Mucosa of stomach (tissue), 1 donor: ENCODE results near the gene SNX19.
"Not testable (repeated sequence)": the region's sequence is repeated elsewhere in the genome, so short reads cannot be mapped to it uniquely, and the experiment has no call there.

ENCODE experiments used
- H3K27me3 ChIP-seq: one replicate; pipeline ENCODE4 v1.7.0; 2013; ENCODE audit warnings: mild to moderate bottlenecking, low read length; ENCODE audit not compliant: control insufficient read depth, insufficient read depth
- H3K36me3 ChIP-seq: one replicate; pipeline ENCODE4 v1.7.0; 2013; ENCODE audit warnings: low read length; ENCODE audit not compliant: control insufficient read depth, insufficient read depth
- H3K4me1 ChIP-seq: one replicate; pipeline ENCODE4 v1.7.0; 2013; ENCODE audit warnings: mild to moderate bottlenecking, low read length; ENCODE audit not compliant: control insufficient read depth, insufficient read depth
- H3K4me3 ChIP-seq: one replicate; pipeline ENCODE4 v1.7.0; 2013; ENCODE audit warnings: low read length
- H3K9ac ChIP-seq: one replicate; pipeline ENCODE4 v1.7.0; 2013; ENCODE audit warnings: mild to moderate bottlenecking, low read length, moderate library complexity
- H3K9me3 ChIP-seq: one replicate; pipeline ENCODE4 v1.7.0; 2013; ENCODE audit warnings: mild to moderate bottlenecking, low read length, moderate library complexity; ENCODE audit not compliant: control insufficient read depth
- donor health status: Pancreatic carcinoma.

Gene SNX19

DNA sequence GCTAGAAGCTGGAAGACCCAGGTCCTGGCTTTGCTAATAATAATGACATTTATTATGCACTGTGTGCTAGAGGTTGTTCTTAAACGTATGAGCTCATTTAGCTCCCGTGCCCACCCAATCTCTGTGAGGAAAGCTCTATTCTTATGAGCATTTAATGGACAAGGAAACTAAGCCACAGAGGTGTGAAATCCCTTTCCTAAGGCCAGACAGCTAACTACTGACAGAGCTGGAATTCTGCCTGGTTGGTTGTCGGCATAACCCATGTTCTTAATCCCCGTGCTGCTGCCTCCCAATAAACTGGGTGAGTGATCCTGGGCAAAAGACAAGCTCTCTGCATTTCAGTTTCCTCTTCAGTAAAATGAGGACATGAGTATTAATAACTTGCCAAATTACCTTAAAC is 49.4 kb downstream of the SNX19 start:
- Histone ChIP-seq H3K9ac (no peak overlapping the region), H3K9me3 (no peaks in the 10 kb centered on the region), H3K36me3 (no peaks in the 10 kb centered on the region), H3K4me3 (no peak overlapping the region), H3K4me1 (no peaks in the 10 kb centered on the region), H3K27me3 (no peaks in the 10 kb centered on the region)

DNA sequence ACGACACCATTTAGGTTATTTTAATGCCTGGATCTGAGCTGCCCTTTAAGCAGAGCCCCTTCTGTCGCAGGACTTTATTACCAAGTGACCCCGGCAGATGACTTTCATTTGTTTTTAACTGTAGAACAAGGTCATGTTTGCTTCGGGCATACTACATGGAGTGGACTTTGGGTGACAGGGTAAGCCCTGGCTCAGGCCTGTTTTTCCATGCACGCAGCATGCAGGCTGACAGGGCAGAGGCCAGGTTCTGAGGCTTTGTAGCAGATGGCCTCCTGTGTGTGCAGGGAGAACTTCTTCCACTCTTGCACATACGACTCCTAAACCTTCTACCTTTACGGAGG is 50.5 kb downstream of the SNX19 start:
- H3K27me3 ChIP-seq = no peaks in the 10 kb centered on the region
- no peak overlapping the region for H3K4me3 ChIP-seq
- no peaks in the 10 kb centered on the region for H3K4me1 ChIP-seq
- no peaks in the 10 kb centered on the region for H3K36me3 ChIP-seq
- H3K9me3 ChIP-seq = no peaks in the 10 kb centered on the region
- H3K9ac ChIP-seq = no peak overlapping the region

- Histone ChIP-seq H3K4me1 (no peaks in the 10 kb centered on the region), H3K36me3 (no peaks in the 10 kb centered on the region), H3K27me3 (no peaks in the 10 kb centered on the region), H3K4me3 (no peak overlapping the region), H3K9me3 (no peaks in the 10 kb centered on the region), H3K9ac (no peak overlapping the region)
These were observed 51.0 kb downstream of the SNX19 start for GRCh38 chr11:130865091-130865773.

- Histone ChIP-seq H3K9ac (no peak overlapping the region), H3K36me3 (no peaks in the 10 kb centered on the region), H3K4me3 (no peak overlapping the region), H3K9me3 (no peaks in the 10 kb centered on the region), H3K27me3 (no peaks in the 10 kb centered on the region), H3K4me1 (no peaks in the 10 kb centered on the region)
These were observed 54.1 kb downstream of the SNX19 start for GRCh38 chr11:130861902-130862860.

DNA sequence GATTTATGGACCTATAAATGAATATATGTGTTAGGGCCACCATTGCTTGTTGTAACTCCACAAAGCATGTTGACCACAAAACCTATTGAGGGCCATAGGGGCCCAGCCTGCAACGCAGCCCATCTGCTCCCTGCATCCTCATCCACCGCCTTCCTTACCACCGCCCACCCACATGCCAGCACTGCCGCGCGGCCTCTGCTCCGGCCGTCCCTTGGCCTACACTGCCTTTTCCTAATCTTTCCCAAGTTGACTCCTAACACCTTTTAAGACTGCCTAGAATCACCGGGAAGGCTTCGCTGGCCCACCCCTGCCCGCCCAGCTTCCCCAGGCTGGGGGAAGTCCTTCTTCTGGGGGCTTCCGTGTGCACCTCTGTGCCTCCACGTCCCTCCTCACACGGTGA is 55.0 kb downstream of the SNX19 start:
- Histone ChIP-seq H3K9ac (no peak overlapping the region), H3K4me3 (no peak overlapping the region), H3K36me3 (no peaks in the 10 kb centered on the region), H3K4me1 (no peaks in the 10 kb centered on the region), H3K27me3 (no peaks in the 10 kb centered on the region), H3K9me3 (no peaks in the 10 kb centered on the region)

- Histone ChIP-seq H3K27me3 (no peaks in the 10 kb centered on the region), H3K4me3 (no peak overlapping the region), H3K36me3 (no peaks in the 10 kb centered on the region), H3K9me3 (no peaks in the 10 kb centered on the region), H3K9ac (no peak overlapping the region), H3K4me1 (no peaks in the 10 kb centered on the region)
These were observed 56.4 kb downstream of the SNX19 start for GRCh38 chr11:130859886-130860285.

GRCh38 chr11:130858215-130858614 is 58.1 kb downstream of the SNX19 start:
- no peaks in the 10 kb centered on the region for H3K36me3 ChIP-seq

DNA sequence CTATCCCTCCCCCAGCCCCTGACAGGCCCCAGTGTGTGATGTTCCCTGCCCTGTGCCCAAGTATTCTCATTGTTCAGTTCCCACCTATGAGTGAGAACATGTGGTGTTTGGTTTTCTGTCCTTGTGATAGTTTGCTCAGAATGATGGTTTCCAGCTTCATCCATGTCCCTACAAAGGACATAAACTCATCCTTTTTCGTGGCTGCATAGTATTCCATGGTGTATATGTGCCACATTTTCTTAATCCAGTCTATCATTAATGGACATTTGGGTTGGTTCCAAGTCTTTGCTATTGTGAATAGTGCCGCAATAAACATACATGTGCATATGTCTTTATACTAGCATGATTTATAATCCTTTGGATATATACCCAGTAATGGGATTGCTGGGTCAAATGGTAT is 60.6 kb downstream of the SNX19 start:
- H3K9ac ChIP-seq, H3K9me3 ChIP-seq, H3K27me3 ChIP-seq, H3K4me1 ChIP-seq, H3K4me3 ChIP-seq, H3K36me3 ChIP-seq: not testable (repeated sequence)

More at GRCh38 chr11:130858215-130858614, 58.1 kb downstream of the SNX19 start:
- Histone ChIP-seq H3K4me1 (no peaks in the 10 kb centered on the region), H3K9me3 (no peaks in the 10 kb centered on the region), H3K9ac (no peak overlapping the region), H3K27me3 (no peaks in the 10 kb centered on the region), H3K4me3 (no peak overlapping the region)

- Histone ChIP-seq H3K4me1 (no peaks in the 10 kb centered on the region), H3K9ac (no peak overlapping the region), H3K36me3 (no peaks in the 10 kb centered on the region), H3K4me3 (no peak overlapping the region), H3K27me3 (no peaks in the 10 kb centered on the region), H3K9me3 (no peaks in the 10 kb centered on the region)
These were observed 61.8 kb downstream of the SNX19 start for GRCh38 chr11:130854483-130854882.

DNA sequence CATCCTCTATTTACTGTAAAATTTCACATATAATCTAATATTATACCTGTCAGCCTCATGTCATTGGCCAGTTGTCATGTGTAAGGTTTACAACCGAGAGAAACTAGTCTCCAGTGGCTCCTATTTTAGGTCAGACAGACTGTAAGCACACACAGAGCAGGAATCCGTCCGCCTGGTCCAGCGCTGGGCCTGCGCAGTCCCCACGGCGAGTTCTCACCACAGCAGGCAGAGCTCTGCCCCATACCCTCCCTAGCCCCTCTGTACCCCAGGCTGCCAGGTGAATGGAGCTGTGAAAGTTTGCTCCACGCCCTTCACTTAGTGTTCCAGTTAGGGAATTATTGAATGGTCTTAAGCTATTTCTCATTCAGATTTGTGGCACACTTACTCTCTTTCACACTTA is 63.7 kb downstream of the SNX19 start:
- no peaks in the 10 kb centered on the region for H3K36me3 ChIP-seq
- no peaks in the 10 kb centered on the region for H3K27me3 ChIP-seq
- H3K4me1 ChIP-seq = no peaks in the 10 kb centered on the region
- H3K9me3 ChIP-seq = no peaks in the 10 kb centered on the region
- H3K9ac ChIP-seq = no peak overlapping the region
- no peak overlapping the region for H3K4me3 ChIP-seq

DNA sequence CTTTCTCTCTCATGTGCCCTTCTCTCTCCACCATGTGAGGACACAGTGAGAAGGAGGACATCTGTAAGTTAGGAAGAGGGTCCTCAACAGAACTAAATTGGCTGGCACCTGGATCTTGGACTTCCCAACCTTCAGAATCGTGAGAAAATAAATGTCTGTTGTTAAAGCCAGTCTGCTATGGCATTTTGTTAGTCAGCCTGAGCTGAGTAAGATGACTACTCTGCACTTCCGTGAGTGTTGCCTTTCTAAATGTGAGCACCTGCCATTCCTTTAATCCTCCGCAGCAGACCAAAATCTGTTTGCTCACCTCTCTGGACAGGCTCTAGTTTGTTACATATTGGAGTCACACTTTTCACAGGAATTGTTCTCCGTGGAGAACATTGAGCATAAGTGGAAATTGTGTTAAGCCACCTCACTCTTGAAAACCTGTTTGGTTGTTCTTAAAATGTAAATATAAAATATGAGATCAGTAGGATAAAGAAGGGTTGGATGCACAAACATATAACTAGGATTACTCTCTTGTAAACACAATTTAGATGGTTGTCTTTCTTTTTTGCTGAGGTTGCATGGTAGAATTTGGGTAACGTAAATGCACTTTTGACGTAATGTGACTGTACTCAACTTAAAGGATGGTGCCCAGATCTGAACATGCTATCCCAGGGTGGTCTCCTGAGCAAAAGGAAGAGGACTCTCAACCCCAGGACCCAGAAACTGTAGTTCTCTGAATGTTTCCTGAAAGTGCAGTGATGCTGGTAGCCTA is 65.9 kb downstream of the SNX19 start:
- Histone ChIP-seq H3K9ac (no peak overlapping the region), H3K36me3 (no peaks in the 10 kb centered on the region), H3K4me3 (no peak overlapping the region), H3K27me3 (no peaks in the 10 kb centered on the region), H3K9me3 (no peaks in the 10 kb centered on the region), H3K4me1 (no peaks in the 10 kb centered on the region)

GRCh38 chr11:130849215-130849568 is 67.1 kb downstream of the SNX19 start:
- Histone ChIP-seq H3K9me3 (no peaks in the 10 kb centered on the region), H3K4me3 (no peak overlapping the region), H3K27me3 (no peaks in the 10 kb centered on the region), H3K9ac (no peak overlapping the region), H3K4me1 (no peaks in the 10 kb centered on the region), H3K36me3 (no peaks in the 10 kb centered on the region)
